COLO668 (cell line): Measurements from ENCODE around the gene TAS2R41.

Experiments
- DNase-seq: peaks from one replicate; lab custom pipeline; 2025; ENCODE audit not compliant: unreplicated experiment; lab: John Stamatoyannopoulos, UW

Gene TAS2R41, protein sequence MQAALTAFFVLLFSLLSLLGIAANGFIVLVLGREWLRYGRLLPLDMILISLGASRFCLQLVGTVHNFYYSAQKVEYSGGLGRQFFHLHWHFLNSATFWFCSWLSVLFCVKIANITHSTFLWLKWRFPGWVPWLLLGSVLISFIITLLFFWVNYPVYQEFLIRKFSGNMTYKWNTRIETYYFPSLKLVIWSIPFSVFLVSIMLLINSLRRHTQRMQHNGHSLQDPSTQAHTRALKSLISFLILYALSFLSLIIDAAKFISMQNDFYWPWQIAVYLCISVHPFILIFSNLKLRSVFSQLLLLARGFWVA

DNA sequence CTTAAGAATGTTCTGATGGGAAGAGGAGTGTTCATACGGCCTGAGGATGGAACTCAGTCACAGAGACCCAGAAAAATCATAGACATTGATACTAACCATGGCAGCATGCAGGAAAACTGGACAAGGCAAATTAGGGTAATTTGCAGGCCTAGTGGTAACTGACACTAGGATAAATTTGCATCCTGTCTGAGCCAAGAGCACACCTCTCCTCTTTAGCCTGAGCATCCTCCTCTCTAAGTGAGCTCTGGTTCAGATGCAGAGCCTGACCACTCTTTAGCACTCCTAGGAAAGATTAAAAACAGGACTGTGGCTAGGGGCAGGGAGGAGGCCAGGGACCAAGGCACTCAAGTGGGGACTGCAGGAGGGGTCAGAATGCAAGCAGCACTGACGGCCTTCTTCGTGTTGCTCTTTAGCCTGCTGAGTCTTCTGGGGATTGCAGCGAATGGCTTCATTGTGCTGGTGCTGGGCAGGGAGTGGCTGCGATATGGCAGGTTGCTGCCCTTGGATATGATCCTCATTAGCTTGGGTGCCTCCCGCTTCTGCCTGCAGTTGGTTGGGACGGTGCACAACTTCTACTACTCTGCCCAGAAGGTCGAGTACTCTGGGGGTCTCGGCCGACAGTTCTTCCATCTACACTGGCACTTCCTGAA is at the start of gene TAS2R41:
Gene TAS2R41, plus strand, starts transcription at position 373 of the 650 bp plus-strand sequence. Its CDS starts 0 bp downstream, at position 373.
- no peak for DNase-seq

DNA sequence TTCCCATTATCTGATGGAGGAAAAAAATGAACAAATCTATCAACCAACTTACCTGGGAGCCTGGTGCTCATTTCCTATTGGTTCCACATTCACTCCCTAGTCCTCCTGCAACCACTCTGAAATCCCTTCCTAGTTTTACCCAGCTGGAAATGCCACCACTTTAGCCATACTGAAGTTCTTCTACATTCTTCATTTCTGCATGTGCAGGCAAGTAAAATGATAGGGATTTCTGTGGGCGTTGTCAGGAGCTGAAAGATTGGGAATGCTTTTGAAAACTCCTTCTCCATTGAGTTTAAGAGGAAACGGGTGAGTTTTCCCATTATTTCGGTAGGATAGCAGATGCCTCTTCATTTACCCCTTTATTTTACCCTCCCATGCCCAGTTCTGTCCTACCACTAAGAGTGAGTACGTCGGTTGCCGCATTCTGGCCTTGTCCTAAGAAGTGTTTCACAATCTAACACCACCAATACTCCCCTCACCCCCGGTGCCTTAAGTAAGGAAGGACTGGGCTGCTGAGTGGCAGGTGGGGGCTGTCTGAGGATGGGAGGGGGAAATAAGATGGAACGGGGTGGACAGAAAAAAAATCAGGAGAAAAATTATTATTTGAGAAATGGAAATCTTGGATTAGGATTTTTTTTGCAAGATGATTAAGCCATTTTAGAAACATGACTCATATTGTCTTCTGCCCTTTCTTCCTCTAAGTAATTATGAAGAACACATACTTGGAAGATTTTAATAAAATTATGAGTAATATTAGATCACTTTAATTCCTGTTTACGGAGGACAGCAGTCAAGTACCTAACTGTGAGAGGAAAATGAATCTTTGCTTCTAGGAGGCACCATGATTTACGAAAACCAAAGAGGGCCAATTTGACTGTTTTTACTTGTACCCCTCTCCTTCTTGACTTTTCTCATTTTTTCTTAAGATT is 47.6 kb upstream of the TAS2R41 start:
- no peak for DNase-seq

DNA sequence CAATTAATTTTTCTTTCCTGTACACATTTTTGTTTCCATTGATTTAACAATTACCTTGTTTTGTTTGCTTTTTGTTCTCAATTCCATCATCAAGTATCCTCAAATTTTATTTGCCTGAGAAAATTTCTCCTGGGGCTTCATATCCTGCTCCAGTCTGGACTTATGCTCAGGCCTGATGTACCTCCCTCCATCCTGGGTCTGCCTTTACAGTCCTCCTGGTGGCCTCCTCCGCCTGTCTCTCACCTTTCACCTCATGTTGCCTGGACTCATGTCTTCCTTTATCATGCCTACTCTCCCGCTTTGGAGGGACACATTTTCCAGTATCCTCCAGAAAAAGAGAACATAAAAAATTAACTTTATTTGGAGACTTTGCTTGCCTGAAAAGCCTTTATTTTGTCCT is 46.6 kb upstream of the TAS2R41 start:
- DNase-seq: no peak

DNA sequence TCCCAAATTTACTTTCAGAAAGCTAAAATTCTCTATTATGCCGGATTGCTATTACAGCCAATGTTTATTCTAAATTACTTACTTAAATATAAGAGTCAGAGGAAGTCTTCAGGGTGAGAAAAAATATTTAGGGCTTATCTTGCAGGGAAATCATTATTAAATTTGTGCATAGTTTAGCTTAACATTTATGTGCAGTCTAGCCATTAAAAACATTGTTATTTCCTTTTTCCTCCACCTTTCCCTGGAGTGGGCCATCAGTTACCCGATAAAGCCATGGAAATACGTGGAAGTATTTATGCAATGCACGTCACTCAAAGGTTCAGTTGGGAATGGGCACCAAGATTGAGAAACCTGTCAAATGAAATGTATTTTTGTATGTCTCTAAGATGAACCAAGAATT is 43.9 kb upstream of the TAS2R41 start:
- DNase-seq: no peak

DNA sequence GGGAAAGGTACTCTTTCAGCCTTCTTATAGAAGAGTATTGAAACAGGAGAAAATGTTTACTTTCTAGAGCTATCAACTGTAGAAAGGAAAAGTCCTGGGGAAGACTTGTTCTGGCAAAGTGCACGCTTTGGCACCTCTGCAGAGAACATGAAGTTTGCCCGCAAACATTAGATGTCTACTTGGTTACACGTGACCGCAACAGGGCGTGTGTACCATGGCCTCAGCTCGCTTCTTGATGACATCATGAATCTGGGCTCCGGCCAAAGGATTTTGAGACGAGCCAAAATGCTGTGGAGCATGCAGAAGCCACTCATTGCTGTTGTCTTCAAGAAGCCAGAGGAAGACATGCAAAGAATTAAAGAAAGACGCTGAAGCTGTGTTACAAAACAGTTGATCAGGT is 43.0 kb upstream of the TAS2R41 start:
- DNase-seq: no peak

DNA sequence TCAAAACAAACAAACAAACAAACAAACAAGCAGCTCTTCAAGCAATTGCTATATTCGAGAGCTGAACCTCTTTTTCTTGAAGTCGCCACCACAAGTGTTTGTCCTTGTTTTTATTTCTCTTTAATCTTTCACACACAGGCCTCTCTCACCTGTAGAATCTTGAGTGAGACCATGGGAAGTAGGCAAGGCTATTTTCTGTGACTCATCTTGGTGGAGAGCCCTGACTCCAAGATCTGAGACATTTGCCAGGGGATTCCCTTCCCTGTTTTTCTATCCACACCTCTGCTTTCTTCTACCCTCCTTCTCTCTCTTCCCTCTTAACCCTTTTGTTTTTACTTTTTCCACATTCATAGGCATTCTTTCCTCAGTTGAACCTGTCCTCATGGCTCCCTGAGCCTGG is 42.4 kb upstream of the TAS2R41 start:
- DNase-seq: no peak

DNA sequence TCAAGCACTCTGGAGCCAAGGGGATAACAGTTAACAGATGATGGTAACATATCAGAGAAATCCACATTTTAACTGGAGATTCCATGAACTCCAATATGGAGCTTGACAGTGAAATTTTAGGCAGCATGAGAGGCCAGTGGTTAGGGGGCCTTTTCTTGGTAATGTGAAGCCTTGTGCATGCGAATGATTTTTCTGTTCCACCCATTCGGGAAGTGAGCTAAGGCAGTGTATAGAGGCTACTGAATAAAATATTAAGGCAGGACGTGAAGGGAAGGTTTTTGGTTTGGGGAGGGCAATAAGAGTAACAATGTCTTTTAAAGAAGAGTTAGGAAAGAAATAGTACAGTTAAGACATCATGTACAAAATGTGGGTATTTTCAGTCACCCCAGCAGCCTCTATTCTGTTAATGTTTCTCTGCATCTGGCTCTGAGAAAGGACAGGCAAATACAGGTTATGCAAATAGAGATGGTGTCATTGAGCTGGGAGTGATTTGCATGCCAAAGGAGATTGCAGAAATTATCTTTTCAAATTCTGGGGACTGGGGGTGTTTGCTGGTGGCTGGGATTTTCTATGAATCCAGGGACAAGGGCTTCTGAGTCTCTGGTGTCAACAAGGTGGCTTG is 41.2 kb upstream of the TAS2R41 start:
- DNase-seq: no peak

DNA sequence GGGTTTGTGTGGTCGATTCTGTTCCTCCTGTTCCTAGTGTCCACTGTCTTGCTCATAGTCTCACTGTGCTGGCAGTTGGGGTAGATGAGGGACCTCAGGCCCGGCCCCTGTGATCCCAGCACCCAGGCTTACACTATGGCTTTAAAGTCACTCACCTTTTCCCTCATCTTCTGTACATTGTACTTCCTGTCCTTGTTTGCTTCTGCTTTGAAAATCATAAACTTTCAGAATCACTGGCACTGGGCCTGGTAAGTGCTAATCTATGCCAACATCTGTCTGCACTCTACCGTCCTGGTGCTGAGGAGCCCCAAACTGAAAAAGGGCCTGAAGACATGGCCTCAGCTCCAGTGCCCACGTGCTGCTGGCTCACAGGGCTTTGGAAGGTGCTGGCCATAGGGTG is 40.1 kb upstream of the TAS2R41 start:
- no peak for DNase-seq

DNA sequence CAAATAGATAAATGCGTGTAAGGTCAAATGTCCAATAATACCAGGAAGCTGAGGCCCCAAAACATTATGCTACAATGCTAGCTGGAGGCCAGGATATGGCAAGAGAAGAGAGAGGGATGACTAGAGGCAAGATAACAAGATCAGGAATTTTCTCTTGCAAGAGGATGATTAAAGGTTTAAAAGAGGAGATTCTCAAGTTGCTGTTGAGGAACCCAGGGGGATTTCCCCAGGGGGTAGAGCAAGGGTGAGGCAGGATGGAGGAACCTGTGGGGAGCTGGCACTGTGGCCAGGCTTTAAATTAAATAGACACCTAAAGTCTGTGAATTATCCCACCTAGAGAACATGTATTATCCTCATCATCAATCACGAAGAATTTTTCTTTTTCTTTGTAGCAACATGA is 37.8 kb upstream of the TAS2R41 start:
- DNase-seq: no peak

DNA sequence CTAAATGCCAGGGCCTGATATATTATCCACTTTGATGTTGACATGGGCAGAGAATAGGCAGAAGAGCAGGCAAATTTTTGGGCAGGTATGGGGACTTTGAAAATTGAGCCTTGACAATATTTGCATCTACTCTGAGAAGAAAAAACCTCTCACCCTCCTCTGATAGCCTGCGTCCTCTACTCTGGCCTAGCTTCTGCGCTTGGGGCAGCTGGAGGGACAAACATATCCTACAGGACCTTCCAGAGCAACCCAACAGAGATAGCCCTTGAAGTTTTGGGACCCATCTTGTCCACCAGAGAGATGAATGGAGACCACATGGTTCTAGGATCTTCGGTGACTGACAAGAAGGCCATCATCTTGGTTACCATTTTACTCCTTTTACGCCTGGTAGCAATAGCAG is 34.5 kb upstream of the TAS2R41 start, which contains the start of gene TAS2R60:
Gene TAS2R60, plus strand, starts transcription at position 301 of the 400 bp plus-strand sequence. Its CDS starts 0 bp downstream, at position 301.
- no peak for DNase-seq

DNA sequence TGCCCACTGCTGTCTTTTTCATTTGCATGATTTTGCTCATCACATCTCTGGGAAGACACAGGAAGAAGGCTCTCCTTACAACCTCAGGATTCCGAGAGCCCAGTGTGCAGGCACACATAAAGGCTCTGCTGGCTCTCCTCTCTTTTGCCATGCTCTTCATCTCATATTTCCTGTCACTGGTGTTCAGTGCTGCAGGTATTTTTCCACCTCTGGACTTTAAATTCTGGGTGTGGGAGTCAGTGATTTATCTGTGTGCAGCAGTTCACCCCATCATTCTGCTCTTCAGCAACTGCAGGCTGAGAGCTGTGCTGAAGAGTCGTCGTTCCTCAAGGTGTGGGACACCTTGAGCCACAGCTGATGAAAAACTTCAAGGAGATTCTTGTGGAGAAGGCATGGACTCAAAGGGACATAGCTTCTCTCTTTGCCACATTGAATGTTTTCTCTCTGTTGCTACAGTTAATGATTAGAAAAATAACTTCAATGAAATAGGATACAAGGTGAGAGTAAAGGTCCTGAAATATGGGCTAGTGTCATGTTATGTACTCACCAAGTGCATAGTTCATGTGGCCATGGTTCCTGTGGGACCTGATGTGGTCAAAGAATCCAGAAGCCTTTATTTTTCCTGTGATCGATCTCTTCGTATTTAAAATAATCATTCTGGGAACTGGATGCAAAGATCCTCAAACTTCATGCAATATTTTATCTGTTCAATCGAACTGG is 33.5 kb upstream of the TAS2R41 start:
- DNase-seq: no peak

DNA sequence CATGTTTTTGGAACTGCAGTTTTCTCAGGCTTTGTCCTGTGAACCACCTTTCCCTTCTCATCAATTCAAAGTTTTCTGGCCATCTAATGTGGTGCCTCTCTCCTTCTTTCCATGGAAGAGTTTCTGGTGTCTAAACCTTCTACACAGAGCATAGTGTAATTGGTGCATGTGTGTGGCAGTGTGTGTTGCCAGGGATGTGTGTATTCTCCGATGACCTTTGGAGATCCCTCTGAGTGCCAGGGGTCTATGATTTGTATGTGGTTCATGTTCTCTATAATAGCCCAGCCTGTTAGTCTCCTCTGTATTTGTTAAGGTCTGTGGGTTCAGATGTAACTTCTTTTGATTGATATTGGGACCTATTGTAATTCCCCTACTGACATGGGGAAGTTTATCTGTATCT is 32.9 kb upstream of the TAS2R41 start:
- DNase-seq: no peak

DNA sequence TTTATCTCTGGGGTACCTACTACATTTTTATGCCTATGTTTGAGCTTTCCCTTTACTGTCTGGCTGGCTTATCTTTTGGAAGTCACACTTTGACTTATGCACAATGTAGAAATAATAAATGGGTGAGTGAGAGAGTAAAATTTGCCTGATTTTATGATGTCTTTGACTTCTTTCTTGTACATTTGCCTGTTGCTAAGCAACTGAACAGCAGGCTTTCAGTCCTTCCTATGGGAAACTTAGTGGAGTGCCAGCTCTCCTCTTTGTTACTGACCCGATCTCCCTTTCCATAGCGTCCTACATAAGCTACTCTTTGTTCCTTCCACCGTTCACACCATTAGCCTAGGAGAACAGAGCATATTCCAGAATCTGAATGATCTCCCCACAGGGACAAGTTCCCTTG is 30.2 kb upstream of the TAS2R41 start:
- DNase-seq: no peak

DNA sequence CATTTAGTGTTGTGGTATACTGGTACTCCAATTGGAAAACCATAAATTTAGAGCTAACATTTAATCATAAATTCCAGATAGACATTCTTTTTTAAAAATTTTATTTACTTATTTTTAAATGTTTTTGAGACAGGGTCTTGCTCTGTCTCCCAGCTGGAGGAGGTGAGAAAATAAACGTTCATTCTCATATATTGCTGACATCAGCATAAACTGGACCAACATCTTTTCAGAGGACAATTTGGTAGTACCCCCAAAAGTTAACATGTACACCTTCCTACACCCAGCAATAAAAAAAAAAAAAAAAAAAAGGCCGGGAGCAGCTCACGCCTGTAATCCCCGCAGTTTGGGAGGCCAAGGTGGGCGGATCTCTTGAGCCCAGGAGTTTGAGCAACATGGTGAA is 29.2 kb upstream of the TAS2R41 start:
- DNase-seq: no peak

DNA sequence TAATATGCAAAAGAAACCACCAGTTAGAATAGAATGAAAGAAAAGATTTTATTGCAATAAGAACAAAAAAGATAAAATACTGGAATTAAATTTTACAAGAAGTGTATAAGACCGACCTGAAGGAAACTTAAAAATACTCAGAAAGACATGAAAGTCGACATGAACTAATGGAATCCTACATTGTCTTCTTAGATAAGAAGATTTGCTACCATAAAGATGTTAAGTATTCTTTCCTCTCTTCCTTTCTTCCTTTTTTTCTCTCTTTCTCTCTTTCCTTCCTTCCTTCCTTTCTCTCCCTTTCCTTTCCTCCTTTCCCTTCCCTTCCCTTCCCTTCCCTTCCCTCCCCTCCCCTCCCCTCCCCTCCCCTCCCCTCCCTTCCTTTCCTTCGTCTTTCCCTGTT is 27.9 kb upstream of the TAS2R41 start:
- no peak for DNase-seq

DNA sequence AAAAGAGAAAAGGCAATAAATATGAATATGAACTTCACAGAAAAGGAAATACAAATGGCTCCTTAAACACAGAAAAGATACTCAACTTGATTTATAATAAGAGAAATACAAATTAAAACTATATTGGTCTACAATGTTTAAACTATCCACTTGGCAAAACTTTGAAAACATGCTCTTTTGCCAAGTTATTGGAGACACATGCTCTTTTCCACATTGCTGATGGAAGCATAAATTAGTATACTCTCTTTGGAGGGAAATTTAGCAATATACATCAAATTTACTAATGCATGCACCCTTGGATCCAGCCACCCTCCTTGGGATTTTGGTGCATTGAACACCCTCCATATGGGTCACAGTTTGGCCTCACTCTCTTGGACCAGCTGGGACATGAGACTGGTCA is 26.6 kb upstream of the TAS2R41 start:
- no peak for DNase-seq

DNA sequence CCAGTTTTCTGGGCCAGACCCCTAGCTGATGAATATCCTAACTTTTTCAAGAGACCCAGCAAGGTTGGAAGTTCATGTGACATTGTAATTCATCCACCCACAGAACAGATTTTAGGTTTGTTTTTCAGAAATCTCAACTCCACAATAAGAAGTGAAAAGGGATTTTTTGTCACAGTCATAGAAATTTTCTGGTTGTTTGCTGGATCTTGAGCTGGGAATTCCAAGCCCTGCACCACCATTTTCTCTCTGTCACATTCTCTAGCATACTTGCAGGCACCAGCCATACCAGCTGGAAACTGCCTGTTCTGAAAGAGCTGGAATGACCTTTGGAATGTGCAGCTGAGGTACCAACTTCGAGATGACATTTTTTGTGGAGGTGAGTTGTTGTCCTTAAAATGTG is 25.9 kb upstream of the TAS2R41 start:
- DNase-seq: no peak

DNA sequence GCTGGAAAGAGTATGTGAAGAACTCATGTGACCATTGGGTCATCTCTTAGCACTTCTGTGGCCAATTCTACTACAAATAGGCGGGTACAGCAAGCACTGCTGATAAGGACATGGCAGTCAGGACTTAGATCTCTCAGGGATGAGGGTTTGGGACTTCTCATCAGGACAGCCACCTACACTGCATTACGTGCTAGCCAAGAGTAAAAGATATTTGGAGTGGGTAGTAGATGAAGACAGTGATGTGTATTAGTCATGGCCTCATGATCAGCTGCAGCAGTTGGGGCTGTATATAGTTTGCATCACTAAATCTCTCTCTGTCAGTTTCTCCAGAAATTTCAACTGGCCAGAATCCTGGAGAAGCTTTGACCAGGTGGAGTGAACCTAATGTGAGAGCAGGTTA is 25.2 kb upstream of the TAS2R41 start:
- no peak for DNase-seq

DNA sequence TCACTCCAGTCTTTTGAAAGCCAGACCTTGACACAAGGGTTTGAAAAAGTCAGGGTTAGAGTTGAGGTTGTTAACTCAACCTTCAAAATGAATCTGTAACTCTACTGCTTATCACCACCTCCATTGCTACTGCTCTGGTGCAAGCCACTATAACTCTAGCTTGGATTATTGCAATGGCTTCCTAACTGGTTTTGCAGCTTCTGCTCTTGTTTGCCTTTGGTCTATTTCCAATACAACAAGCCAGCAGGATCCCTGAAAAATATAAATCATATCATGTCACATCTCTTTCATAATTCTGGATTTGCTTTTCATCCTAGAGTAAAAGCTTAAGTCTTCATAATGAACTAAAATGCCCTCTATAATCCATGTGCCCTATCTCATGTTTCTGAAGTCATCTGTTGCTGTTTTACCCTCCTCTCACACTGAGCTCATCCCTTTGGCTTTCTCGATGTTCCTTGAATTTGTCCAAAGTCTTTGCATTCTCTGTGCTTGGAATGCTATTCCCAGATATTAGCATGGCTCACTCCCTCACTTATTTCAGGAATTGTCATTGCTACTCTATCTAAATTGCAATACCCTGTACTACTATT is 23.5 kb upstream of the TAS2R41 start:
- DNase-seq: no peak

DNA sequence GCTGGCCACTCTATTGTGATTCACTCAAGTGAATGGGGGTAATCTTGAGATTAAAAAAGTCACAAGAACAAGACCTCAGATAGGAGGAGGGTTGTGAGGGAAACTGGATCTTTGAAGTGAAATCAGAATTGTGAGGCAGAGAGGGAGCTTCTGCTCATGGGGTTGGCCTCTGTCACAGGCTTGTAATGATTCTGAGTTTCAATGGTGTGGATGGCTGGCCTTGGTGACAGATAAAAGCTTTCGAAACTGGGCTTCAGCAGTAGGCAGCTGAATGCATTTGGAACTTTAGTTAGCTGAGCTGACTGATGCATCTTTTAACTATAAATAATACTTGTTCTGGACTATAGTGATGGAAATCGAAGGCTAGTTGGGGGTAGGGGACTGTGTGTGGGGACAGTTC is 22.2 kb upstream of the TAS2R41 start:
- DNase-seq: no peak
